GM18517 (cell line): ENCODE data around the gene COLEC12.

Experiments used
- ATAC-seq: cut with Tn5 transposase; IDR thresholded peaks from one replicate; pipeline ENCODE4 v1.9.1; 2021; ENCODE audit warnings: mild to moderate bottlenecking, moderate library complexity; ENCODE audit not compliant: unreplicated experiment

Gene COLEC12

GRCh38 chr18:475202-476031, 25.1 kb downstream of the COLEC12 start:
- ATAC-seq: no peak

DNA sequence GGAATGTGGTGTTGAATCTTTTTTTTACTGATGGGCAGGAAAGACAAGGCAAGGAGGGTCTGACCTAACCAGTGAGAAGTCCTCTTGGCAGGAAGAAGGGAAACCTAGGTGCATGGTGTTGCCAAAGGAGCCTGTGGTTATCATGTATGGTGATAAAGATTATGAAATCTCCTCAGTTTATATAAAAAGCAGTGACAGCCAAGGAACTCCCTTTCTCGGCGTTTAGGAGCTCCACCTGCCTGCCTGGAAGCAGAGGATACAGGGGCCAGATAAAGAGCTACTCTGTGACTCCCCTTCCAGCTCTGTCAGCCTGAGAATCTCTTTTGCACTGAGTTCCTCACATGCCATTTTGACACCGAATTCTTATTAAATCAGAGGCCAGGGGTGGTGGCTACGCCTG, 26.1 kb downstream of the COLEC12 start:
- ATAC-seq: no peak

- ATAC-seq: no peak
These were observed 26.7 kb downstream of the COLEC12 start for GRCh38 chr18:473802-474201.

- ATAC-seq: no peak
These were observed 28.8 kb downstream of the COLEC12 start for GRCh38 chr18:471716-472115.

- no peak for ATAC-seq
These were observed 29.6 kb downstream of the COLEC12 start for GRCh38 chr18:470661-471501.

DNA sequence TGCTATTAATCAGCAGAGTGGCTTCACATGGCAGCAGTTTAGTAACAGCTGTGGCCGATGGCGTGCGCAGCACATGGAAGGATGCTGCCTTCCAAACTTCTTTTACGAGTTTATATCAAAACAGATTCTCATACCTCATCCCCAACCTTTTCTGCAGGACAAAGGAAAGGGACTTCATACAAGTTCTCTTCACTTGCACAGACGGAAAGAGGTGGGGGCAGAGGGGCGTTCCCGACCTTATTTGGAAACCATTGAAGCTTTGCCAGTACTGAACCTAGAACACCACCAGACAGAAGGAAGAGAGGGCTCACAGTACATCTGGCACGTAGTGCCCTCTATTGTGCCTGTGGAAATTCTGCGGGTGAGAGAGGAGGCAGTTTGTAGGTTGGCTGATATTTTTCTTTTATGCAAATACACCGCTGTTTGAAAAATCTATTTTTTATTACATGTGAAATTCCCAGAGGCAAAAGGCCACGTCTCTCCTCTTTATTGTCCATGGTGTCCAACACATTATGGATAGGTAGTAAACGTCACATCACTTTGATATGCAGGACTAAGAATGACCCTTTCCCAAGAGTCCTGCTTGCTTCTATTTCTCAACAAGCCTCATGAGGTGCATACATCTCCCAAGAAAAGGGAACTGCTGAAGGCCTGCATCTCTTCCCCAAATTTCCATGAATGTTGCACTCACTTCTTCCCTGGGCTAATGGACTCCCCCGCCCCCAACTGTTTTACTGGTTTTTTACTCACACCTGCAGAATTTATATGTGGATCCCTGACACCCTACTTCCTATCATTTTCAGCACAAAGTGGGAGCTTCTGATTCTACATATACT, 31.3 kb downstream of the COLEC12 start:
- ATAC-seq: no peak

GRCh38 chr18:463827-464541, 36.5 kb downstream of the COLEC12 start:
- ATAC-seq: no peak

DNA sequence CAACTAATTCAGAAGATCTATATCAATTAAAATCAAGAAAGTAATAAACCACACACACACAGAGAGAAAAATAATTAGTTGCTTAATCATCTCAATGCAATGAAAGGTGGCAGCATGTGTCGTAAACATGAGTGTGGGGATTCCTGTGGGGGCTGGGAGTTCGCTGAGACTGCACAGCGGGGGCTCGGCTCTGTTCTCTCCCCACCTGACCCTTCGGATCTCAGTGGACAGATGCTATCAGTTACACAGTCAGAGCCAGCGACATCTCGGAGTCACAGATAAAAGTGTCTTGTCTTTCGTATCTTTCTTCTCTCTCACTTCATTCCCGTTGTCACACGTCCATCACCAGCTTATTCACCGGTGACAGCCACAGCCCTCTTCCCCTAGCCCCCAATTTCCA, 37.1 kb downstream of the COLEC12 start:
- ATAC-seq: no peak

- no peak for ATAC-seq
These were observed 38.7 kb downstream of the COLEC12 start for GRCh38 chr18:461762-462161.

- ATAC-seq: no peak
These were observed 39.7 kb downstream of the COLEC12 start for GRCh38 chr18:460791-461190.

DNA sequence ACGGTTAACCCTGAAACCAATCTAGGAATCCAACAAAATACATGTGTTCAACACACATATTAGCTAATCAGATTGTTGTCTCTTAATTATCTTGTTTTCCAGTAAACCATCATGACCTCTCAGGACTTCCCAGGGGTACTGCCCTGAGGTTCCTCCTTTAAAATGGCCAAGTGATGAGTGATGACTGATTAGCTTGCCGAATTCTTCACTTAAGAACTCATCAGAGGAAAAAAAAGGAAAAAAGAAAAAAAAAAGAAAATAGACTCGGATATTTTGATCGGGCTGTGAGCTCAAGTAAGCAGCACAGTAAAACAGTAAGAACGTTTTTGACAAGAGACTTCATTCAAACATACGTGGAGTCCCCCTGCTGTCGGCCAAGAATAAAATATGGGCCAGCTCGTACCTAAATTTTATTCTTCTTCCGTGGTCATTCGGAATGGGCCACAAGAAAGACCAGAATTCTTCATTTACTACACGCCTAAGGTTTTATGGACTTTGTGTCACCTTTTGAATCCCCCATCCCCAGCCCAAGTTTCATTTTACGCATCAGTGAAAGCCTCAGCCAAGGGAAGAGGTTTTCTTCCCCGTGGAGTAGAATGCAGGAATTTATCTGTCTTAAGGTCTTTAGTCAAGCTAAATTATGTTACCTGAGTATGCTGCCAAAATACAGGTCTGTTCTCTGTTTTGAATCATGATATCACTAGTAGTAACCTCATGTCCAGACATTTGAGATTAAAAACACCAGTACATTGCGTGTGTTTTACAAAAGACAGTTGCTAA, 40.5 kb downstream of the COLEC12 start:
- no peak for ATAC-seq

DNA sequence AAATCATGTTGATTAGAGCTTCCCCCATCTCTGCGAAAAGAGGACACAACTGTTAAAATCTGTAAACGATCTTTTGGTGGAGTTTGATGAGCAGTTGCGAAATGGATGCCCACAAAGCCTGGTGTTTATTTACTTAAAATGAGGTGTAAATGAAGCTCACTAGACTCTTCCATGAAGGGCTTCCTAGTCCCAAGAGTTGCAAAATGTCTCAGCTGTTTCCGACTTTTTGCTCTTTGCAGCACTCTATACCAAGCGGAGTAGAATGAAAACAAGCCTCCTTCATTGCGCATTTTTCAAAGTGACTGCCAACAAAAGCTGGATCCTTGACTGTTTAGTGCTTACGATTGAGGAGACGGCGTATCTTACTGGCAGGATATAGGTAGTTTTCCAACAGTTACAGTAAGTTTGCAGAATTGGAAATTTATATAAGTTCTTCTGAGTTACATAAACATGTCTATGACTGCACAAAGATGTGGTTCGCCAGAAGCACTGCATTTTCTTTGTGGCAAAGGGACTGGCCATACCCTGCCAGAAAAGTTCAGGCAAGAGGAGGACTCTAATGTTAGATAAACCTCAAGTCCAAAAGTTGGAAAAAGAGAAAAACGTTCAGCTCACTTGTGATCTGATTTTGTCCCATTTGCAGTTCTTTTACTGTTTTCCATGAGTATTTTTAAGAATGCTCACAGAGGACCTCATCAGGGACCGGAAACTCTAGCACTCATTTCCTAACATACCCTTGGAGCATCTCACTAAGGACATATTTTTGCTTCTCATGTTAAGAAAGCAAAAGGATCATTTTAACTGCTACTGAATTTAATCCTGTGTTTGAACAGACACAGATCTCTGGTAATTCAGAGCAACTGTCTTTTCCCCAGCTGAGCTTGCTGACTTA, 42.7 kb downstream of the COLEC12 start:
- ATAC-seq: no peak

- ATAC-seq: no peak
These were observed 43.4 kb downstream of the COLEC12 start for GRCh38 chr18:457140-457519.

DNA sequence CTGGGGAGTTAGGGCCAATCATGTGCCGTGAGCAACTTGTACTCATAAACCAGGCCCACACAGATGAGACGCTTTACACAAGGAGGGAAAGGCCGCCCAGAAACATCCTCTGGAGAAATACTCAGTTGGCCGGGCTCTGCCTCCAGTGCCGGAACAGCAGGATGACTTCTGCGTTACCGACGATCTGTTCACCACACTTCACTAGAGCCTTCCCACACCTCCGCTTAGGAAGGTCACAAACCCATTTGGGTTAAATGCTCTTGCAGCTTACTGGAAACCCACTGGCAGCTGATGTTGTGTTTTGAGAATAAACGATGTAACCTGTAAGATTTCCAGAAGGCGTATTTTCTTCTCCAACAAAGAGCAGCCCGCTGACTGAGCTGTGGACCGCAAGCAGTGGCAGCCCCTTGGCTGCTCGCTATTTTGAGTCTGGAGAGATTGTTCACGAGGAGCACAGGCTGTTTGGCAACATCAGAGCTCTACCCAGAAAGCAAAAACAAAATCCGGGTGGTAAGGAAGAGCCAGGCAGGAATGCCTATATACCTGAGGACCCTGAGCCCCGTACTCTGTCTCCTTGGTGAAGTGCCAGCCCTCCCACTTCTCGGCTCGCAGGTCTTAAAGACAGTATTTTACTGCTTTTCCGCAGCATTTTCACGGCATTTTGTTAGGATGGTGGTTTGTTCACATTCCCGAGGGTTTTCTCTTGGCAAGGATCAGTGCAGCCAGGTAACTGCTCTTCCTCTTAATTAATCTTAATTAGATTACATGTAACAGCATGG, 44.0 kb downstream of the COLEC12 start:
- ATAC-seq: no peak

GRCh38 chr18:453400-453799, 47.1 kb downstream of the COLEC12 start:
- ATAC-seq: no peak

DNA sequence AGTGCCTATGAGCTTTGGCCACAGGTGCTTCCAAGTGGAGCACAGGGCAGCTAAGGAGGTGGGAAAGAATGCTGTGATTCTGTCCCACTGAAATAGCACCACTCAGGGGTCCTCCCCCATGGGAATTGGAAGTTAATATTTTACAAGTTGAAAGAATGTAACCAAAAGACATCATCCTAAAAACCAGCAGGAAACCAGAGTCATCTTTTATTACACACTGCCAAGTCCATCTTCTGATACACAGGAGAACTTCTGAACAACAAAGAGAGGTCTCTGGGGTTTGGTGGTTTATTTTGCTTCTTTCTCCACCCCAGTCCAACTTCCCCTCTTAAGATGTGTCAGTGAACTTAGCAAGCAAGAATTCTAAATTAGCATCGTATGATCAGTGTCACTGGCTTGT, 47.7 kb downstream of the COLEC12 start:
- ATAC-seq: no peak

- ATAC-seq: no peak
These were observed 51.1 kb downstream of the COLEC12 start for GRCh38 chr18:449374-449773.
